NCI-H2029 treated with DMSO at 0.1 percent for 48 hours (cell line): ENCODE results near the gene TDRD10.

Source experiments
- DNase-seq: peaks from one replicate; lab custom pipeline; 2025; lab: John Stamatoyannopoulos, UW

TDRD10 gene

GRCh38 chr1:154578058-154578418 is 76.0 kb downstream of the TDRD10 start:
- no peak for DNase-seq

- DNase-seq, result no peak
Measured at GRCh38 chr1:154579374-154579773, 77.4 kb downstream of the TDRD10 start.

GRCh38 chr1:154581766-154582165 is 79.7 kb downstream of the TDRD10 start:
- DNase-seq, result no peak

- no peak for DNase-seq
Measured at GRCh38 chr1:154582885-154583284, 80.9 kb downstream of the TDRD10 start.

GRCh38 chr1:154583773-154584172 is 81.8 kb downstream of the TDRD10 start:
- no peak for DNase-seq

GRCh38 chr1:154584267-154584994 is 82.4 kb downstream of the TDRD10 start:
- DNase-seq, result no peak

- no peak for DNase-seq
Measured at GRCh38 chr1:154586231-154586630, 84.2 kb downstream of the TDRD10 start.

GRCh38 chr1:154586641-154587040 is 84.6 kb downstream of the TDRD10 start:
- DNase-seq, result no peak

- no peak for DNase-seq
Measured at GRCh38 chr1:154589780-154590179, 87.8 kb downstream of the TDRD10 start.

GRCh38 chr1:154590756-154591155 is 88.7 kb downstream of the TDRD10 start:
- no peak for DNase-seq

- no peak for DNase-seq
Measured at GRCh38 chr1:154591206-154591605, 89.2 kb downstream of the TDRD10 start.

- no peak for DNase-seq
Measured at GRCh38 chr1:154593390-154593789, 91.4 kb downstream of the TDRD10 start.

- no peak for DNase-seq
Measured at GRCh38 chr1:154594811-154595210, 92.8 kb downstream of the TDRD10 start.

- no peak for DNase-seq
Measured at GRCh38 chr1:154595621-154596020, 93.6 kb downstream of the TDRD10 start.
